Measurements from ENCODE around the gene XRCC5. TPM values are rescaled to one million over a fixed set of nuclear protein-coding genes. Genes with fewer than 3 reads are reported as not detected.
"Not testable (repeated sequence)": the region's sequence is repeated elsewhere in the genome, so short reads cannot be mapped to it uniquely, and the experiment has no call there.

XRCC5 gene
- total RNA-seq, 2 donors from 2014 or later = 189 to 213 TPM

- intact Hi-C loops (cut with DNase I) = no loop called here
- DNase-seq (ENCODE audit: low spot score) = no peak
Observed at GRCh38 chr2:216181351-216181750, 72.2 kb downstream of the XRCC5 start.

GRCh38 chr2:216181953-216182461 lies 72.9 kb downstream of the XRCC5 start:
- DNase-seq (ENCODE audit: low spot score) = no peak
- intact Hi-C loops (cut with DNase I) = no loop called here

GRCh38 chr2:216183462-216183861 lies 74.3 kb downstream of the XRCC5 start:
- intact Hi-C loops (cut with DNase I) = no loop called here
- DNase-seq (ENCODE audit: low spot score) = no peak

- intact Hi-C loops (cut with DNase I) = no loop called here
- DNase-seq (ENCODE audit: low spot score) = no peak
Observed at GRCh38 chr2:216188559-216188850, 79.4 kb downstream of the XRCC5 start.

DNA sequence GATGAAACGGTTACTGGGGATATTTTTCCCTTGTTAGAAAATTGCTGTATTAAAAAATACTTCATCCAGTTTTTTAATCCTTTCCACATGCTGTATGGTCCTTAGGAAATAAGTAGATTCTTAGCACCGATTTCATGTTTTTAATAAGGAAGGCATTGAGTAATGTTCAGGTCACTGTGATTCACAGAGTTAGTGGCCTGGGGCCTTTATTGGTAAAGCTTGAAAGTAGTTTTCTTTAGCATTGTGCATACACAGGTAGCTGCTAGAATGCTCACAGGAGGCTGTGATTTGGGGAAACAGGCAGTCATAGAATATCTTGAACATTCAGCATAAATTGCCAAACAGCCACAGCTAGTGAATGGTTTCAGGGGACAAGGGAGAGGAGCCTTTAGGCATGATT lies 79.8 kb downstream of the XRCC5 start:
- DNase-seq (ENCODE audit: low spot score) = no peak
- intact Hi-C loops (cut with DNase I) = no loop called here

DNA sequence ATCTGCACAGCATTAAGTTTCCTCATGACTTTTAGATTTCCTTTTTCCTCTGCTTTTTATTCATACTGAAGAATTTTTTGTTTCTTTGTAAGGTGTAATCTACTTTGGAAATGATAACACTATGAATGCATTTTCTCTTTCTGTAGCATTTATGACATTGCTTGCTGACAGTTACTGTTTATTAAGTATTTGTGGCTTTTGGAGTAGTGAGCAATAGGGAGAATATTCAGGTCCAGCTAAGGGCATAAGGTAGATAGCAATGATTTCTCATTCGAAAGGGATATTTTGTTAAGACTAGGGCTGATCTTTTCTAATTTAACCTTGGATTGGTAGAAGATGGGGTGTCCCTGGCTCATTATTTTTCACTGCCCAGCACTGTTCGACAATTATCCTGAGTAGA lies 80.3 kb downstream of the XRCC5 start:
- no peak for DNase-seq (ENCODE audit: low spot score)
- intact Hi-C loops (cut with DNase I) = no loop called here

DNA sequence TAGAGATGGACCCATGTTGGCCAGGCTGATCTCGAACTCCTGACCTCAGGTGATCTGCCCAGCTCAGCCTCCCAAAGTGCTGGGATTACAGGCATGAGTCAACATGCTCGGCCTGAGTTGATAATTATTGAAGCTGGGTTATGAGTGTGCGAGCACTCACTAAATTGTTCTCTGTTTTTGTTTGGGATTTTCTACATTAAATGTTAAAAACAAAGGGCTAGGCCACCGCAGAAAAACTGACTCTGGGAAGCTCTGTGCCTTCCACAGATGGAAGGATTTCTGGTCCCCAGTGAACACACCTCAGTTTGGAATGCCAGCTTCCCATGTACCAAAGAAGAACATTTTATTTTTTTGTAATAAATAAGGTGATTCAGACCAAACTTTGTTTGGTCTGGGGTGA lies 83.0 kb downstream of the XRCC5 start:
- intact Hi-C loops (cut with DNase I) = no loop called here

GRCh38 chr2:216192931-216193330 lies 83.8 kb downstream of the XRCC5 start:
- intact Hi-C loops (cut with DNase I) = no loop called here
- no peak for DNase-seq (ENCODE audit: low spot score)

More for the DNA sequence above, 83.0 kb downstream of the XRCC5 start:
- no peak for DNase-seq (ENCODE audit: low spot score)

- DNase-seq (ENCODE audit: low spot score) = no peak
- intact Hi-C loops (cut with DNase I) = no loop called here
Observed at GRCh38 chr2:216194013-216194412, 84.9 kb downstream of the XRCC5 start.

DNA sequence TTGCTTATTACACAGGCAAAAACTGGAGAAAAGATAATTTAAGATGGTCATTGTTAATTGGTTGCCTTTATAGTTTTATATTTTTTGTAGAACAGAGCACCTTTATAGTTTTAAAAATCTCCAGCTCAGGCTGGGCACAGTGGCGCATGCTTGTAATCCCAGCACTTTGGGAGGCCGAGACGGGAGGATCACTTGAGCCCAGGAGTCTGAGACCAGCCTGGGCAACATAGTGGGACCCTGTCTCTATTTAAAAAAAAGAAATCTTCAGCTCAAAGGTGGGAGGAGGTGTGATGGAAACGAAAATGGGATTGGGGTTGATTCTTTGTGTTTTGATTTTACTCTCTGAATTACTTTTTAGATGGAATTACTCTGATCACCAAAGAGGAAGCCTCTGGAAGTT lies 85.4 kb downstream of the XRCC5 start:
- intact Hi-C loops (cut with DNase I) = no loop called here
- no peak for DNase-seq (ENCODE audit: low spot score)

DNA sequence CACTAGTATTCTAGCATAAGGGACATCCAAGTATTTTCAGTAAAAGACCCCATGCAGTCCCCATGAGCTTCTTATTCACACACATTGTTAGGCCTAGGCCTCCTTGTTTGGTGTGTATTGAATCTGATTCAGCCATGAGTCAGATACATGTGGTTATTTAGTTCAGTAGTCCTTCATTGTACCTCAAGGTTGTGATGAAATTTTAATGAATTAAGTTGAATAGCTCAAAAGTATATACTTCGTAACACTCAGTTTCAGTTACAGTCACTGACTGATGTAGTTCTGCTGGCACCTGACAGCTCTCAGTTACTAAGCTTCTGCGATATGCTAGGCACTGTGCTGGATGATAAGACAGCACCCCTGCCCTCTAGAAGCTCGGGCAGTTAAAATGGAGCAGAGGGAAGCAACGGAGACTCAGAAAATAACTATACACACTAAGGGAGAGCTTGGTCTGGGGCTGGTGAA lies 86.4 kb downstream of the XRCC5 start:
- DNase-seq (ENCODE audit: low spot score) = no peak
- intact Hi-C loops (cut with DNase I) = no loop called here

DNA sequence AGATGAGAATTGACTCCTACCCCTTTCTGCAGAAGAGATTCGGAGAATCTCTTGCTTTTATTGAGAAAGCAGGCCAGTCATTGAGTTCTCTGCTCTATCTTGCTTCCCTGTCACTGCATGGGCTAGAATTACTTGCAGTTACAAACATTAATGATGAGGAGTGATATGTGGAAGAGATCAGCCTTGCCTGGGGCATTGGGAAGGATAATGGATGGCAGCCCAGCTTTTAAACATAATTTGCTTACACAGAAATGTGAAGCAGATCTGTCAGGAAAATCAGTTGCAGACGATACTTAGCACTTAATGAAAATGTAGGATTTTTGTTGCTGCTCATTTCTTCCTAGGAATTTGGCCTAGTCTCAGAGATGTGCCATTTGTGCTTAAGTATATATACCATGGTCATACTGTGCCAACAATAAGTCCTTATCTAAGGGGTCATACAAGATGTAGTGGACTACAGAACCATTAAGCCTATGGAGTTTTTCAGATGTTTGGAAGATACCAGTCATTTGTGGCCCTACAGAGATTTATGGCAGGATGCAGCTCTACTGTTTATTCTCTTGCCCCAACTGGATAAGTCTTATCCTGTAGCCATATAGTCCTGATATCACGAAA lies 92.7 kb downstream of the XRCC5 start:
- DNase-seq (ENCODE audit: low spot score) = no peak
- intact Hi-C loops (cut with DNase I) = no loop called here

DNA sequence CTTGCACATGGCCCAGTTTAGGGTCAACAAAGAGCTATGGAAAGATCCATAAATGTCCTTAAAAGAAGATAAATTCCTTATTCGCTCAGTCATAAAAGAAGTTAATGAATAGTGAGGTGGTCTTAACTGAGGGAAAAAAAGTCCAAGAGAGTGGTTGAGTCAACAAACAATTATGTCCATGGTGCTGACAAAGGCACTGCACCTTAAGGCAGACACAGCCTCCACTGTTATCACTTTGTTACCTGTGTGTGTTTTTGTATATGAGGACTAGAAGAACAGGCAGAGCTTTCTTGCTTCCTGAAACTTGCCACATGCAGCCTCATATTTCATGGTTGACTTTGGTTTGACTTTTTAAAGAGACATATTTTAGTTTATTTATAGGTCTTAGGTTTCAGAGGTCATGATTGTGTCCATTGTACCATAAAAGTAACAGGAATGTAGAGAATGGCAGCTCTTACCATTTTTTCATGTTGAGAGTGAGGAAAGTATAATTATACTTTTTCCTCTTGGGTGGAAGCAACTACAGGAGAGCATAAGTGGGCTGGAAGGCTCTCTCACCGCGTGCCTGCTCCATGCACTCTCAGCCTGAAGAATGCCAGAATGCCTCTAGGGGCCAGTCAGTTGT lies 93.6 kb downstream of the XRCC5 start:
- no peak for DNase-seq (ENCODE audit: low spot score)
- intact Hi-C loops (cut with DNase I) = no loop called here

GRCh38 chr2:216205486-216205885 lies 96.3 kb downstream of the XRCC5 start:
- intact Hi-C loops (cut with DNase I) = loop anchor here in 1 of 2 donors (2.0 kb wide), 1 partner anchor 33 kb away; no protein-coding TSS in a partner anchor
- DNase-seq (ENCODE audit: low spot score) = no peak

DNA sequence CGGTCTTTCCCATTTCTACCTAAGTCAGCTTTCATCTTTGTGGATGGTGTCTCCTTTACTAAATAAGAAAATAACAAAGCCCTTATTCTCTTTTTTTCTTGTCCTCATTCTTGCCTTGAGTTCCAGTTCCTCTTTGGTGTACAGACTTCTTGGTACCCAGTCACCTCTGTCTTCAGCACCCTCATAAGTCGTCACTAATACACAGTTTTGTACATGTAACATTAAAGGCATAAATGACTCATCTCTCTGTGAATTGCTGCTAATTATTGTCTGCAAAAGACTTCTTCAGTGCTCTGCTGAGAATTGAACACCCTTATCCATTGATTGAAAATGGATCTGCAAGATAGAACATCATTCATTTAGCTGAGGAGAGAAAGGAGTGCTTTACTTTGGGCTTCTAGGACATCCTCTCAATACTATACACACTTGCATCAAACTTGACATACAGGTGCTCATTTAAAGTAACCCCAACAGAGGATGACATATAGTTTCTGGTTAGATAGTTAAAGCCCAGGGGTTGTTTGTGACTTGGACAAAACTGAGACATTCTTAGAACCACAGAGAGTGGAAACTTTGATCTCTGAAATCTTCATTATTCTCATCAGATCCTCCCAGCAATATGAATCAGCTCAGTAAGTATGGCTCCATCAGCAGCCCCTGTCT lies 97.0 kb downstream of the XRCC5 start:
- intact Hi-C loops (cut with DNase I) = no loop called here
- DNase-seq (ENCODE audit: low spot score) = no peak

DNA sequence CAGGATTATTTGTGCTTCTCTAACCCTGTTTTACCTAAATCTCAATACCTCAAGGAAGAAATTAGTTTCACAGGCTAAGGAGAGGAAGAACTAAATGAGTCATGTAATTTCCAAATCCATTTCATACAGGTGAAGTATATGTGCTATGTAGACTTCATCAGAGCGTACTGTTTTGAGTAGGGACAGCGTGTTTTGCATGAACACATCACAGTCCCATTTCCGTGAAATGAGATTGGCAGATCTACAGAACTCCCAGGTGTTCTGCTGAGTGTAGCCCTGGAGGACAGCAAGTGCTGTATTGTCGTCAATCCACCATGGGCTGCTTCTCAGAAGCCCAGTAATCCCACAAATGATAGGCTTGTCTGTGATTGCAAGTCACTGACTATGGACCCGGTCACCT lies 97.7 kb downstream of the XRCC5 start:
- no peak for DNase-seq (ENCODE audit: low spot score)
- intact Hi-C loops (cut with DNase I) = no loop called here

DNA sequence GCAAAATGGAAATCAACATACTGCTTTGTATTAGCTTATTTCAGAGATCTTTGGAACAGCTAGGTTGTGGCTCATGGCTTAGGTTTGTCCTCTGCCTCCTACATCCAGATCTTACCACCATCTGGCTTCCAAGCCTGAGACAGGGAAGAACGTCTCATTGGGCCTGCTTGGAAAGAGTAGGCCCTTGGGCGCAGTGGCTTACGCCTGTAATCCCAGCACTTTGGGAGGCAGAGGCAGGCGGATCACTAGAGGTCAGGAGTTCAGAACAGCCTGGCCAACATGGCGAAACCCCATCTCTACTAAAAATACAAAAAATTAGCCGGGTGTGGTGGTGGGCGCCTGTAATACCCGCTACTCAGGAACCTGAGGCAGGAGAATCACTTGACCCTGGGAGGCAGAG lies 99.5 kb downstream of the XRCC5 start:
- intact Hi-C loops (cut with DNase I); DNase-seq (ENCODE audit: low spot score): not testable (repeated sequence)

GRCh38 chr2:216210701-216211540 lies 101.8 kb downstream of the XRCC5 start:
- intact Hi-C loops (cut with DNase I) = no loop called here
- DNase-seq (ENCODE audit: low spot score) = no peak

GRCh38 chr2:216211614-216212145 lies 102.5 kb downstream of the XRCC5 start:
- intact Hi-C loops (cut with DNase I) = no loop called here
- no peak for DNase-seq (ENCODE audit: low spot score)

DNA sequence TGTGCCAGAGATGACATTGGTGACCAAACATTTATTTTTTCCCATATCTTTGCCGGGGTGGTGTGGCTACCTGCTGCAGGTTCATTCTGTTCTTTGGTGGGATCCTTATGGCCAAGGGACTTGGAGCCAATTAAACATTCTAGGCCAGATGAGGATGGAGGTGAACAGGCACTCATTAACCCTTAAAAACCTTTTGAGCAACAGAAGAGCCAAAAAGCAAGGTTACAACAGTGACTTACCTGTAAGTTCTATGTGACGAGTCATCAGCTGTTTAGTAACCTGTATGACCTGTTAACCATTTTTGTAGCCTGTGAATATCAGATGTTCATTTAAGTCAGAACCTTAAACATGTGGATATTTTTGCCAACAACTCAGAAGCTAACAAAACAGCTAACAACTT lies 105.6 kb downstream of the XRCC5 start:
- intact Hi-C loops (cut with DNase I) = no loop called here
- DNase-seq (ENCODE audit: low spot score) = no peak

All from posterior vena cava (tissue), 2 donors.